ENCODE measurements around the gene SLC2A1. TPM values are rescaled to one million over a fixed set of nuclear protein-coding genes. Genes with fewer than 3 reads are reported as not detected.
A peak's percentile ranks its signal among the peaks of the same experiment; 100 is the strongest.

Gene SLC2A1
- 10 to 100 TPM; 29.5 to 78.9 (median 42.1) TPM for total RNA-seq

DNA sequence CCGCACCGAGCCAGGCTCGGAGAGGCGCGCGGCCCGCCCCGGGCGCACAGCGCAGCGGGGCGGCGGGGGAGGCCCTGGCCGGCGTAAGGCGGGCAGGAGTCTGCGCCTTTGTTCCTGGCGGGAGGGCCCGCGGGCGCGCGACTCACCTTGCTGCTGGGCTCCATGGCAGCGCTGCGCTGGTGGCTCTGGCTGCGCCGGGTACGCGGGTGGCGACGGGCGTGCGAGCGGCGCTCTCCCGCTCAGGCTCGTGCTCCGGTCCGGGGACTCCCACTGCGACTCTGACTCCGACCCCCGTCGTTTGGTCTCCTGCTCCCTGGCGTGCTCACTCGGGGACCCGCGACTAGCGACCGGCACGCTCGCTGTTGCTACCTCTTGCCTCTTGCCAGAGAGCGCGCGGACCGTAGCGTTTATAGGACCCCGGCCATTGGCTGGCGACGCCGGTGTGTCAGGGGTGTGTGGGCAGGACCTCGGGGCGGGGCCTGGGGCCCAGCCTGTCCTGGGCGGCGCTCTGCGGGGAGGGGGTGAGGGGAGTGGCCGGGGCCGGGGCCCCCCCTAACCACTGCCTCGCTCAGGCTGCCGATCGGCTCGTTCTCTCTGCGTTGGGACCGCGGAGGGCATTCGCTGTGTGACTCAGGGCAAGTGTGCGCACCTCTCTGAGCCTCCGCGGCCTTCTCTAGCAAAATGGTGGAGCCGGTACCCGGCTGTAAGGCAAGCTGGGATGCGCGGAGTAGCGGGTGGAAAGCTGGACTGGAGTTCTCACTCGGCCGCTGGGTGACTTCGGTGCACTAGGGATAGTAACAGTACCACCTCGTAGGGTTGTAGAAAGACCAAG, at the start of gene SLC2A1:
SLC2A1 (minus strand) TSS at position 381 of the 832 bp plus-strand sequence; CDS start at position 164, 217 bp downstream.
- H3K4me1 ChIP-seq, result peaks cover 3 to 7% of the 10 kb centered on the region in 2 donors
- intact Hi-C loops (cut with DNase I; ENCODE audit: low total_unique reads), result no loop called here
- H3K4me3 ChIP-seq, result peak within 1 kb of the TSS; percentile 66 to 93 (median 84)
- TF ChIP-seq POLR2AphosphoS5 (IDR thresholded peaks at IDR 0.05) (peak; percentile 56 to 88 (median 72)), POLR2A (IDR thresholded peaks at IDR 0.05) (peak; percentile 60)
- TF ChIP-seq, protein P1, sequence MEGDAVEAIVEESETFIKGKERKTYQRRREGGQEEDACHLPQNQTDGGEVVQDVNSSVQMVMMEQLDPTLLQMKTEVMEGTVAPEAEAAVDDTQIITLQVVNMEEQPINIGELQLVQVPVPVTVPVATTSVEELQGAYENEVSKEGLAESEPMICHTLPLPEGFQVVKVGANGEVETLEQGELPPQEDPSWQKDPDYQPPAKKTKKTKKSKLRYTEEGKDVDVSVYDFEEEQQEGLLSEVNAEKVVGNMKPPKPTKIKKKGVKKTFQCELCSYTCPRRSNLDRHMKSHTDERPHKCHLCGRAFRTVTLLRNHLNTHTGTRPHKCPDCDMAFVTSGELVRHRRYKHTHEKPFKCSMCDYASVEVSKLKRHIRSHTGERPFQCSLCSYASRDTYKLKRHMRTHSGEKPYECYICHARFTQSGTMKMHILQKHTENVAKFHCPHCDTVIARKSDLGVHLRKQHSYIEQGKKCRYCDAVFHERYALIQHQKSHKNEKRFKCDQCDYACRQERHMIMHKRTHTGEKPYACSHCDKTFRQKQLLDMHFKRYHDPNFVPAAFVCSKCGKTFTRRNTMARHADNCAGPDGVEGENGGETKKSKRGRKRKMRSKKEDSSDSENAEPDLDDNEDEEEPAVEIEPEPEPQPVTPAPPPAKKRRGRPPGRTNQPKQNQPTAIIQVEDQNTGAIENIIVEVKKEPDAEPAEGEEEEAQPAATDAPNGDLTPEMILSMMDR (IDR thresholded peaks at IDR 0.05), result peak in 1 of 3 donors; percentile 18
- no peaks in the 10 kb centered on the region for H3K9me3 ChIP-seq
- no peaks in the 10 kb centered on the region for H3K36me3 ChIP-seq
- no peaks in the 10 kb centered on the region for H3K27me3 ChIP-seq
- peak within 1 kb of the TSS; percentile 93 to 94 for H3K27ac ChIP-seq
- peak; percentile 86 to 90 for DNase-seq (ENCODE audit: low spot score in 2 of 2)

DNA sequence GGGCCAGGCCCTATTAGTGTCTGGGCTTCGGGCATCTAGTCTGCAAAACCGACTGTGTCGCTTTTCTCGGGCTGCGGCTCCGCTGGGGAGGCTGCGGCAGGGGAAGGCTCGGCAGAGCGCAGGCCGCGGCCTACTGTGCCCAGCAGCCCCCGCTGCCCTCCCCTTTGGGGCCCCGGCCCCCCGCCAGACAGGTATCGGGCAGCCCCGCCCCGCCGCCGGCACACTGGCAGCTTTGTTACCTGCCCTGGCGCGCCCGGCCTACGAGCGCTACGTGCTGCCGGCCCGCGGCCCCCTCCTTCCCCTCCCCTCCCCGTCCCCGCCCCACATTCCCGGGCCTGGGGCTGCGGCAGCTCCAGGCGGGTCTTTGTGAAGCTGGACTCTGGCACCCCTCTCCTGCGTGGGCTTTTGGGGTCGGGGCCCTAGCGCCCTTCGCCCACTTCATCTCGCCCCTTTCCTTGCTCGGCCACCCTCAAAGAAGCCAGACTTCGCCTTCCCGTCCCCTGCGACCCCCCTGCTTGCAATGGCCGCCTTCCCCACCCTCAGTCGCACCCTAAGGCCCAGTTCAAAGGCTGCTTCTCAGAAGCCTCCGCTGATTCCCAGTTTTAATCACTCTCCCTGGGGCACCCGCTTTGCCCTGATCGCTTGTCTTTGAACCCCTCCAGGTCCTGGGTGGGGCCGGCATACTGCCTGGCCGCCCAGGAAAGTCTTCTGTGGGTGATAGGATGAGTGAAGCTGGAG, 48.9 kb upstream of the SLC2A1 start:
- Histone ChIP-seq H3K4me3 (peak overlapping the region in 2 of 3 donors; percentile 37 to 58), H3K9me3 (no peaks in the 10 kb centered on the region), H3K36me3 (no peaks in the 10 kb centered on the region), H3K27ac (peak overlapping the region; percentile 54 to 84), H3K27me3 (no peaks in the 10 kb centered on the region), H3K4me1 (no peaks in the 10 kb centered on the region)
- peak in 1 of 2 donors; percentile 61 for DNase-seq (ENCODE audit: low spot score in 2 of 2)
- intact Hi-C loops (cut with DNase I; ENCODE audit: low total_unique reads), result no loop called here
- TF ChIP-seq POLR2A (IDR thresholded peaks at IDR 0.05), result no peak

DNA sequence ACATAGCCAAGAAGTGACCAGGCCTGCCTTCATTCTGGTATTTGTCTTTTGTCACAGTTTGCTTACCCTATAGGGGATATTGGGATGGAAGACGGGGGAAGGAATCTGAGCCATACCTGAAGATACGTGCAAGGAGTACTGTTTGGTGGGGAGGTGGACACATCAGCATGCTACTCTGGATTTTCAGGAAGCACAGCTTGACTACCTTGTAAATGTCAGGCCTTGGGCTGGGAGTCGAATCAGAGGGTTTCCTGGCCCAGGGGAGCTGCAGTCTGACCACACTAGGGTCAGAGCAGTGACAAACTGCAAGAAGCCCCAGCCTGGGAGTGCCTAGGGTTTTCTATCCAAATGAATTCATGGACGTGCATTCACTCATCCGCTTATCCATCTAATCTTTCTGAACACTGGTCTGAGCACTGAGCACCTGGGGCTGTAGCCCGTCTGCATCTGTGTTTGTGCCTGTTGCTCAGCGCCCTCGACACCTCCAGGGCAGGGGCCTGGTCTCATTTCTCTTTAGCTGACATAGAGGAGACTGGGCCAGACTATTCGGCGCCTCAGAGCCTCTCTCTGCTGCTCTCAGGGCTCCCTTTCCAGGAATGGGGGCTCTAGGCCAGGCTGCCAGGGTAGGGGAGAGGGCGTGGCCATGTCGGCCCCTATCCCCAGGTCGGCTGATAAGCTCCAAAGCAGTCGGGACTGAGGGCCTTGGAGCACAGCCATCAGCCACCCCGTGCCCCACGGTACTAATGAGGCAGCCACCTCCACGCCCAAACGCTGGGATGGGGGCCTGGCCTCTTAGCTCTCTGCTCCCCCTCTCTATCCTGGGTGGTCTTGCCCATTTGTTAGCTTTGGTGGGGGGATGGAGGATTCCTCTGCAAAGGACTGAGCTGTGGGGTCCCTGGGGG, 47.0 kb upstream of the SLC2A1 start:
- intact Hi-C loops (cut with DNase I; ENCODE audit: low total_unique reads), result no loop called here
- Histone ChIP-seq H3K27me3 (no peaks in the 10 kb centered on the region), H3K4me3 (no peak overlapping the region)

DNA sequence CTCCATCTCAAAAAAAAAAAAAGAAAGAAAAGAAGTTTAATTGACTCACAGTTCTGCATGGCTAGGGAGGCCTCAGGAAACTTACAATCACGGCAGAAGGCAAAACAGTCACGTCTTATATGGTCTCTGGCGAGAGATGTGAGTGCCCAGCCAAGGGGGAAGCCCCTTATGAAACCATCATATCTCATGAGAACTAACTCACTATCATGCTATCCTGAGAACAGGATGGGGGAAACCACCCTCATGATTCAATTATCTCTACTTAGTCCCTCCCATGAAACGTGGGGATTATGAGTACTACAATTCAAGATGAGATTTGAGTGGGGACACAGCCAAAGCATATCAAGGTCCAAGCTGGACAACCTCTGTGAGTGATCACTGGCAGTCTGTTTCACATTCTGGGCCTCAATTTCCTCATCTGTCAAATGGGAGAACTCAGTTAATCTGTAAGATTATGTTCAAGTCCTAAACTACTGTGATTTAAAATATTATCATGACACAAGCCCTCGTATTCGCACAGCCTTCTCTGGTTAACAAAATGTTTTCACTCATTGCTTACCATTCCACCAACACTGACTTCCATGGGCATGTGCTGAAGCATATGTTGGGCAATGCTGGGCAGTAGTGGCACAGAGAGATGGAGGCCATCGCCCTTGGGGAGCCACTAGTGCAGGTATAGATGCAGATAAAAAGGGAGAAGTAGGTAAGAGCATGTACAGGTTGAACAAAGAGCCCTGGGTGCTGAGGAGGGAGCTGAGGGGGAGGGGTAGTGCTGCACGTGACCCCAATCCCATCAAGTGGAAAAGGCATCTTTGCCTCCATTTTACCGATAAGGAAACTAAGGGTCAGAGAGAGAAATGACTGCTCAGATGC, 46.2 kb upstream of the SLC2A1 start:
- Histone ChIP-seq H3K36me3 (no peaks in the 10 kb centered on the region), H3K27ac (no peak overlapping the region), H3K4me3 (no peak overlapping the region), H3K27me3 (no peaks in the 10 kb centered on the region), H3K4me1 (no peaks in the 10 kb centered on the region), H3K9me3 (no peaks in the 10 kb centered on the region)
- no peak for DNase-seq (ENCODE audit: low spot score in 2 of 2)
- TF ChIP-seq, protein P1 (IDR thresholded peaks at IDR 0.05), result no peak
- intact Hi-C loops (cut with DNase I; ENCODE audit: low total_unique reads), result no loop called here

More for the DNA sequence above, 47.0 kb upstream of the SLC2A1 start:
- H3K27ac ChIP-seq, result no peak overlapping the region
- no peaks in the 10 kb centered on the region for H3K4me1 ChIP-seq
- H3K36me3 ChIP-seq, result no peaks in the 10 kb centered on the region
- DNase-seq (ENCODE audit: low spot score in 2 of 2), result no peak
- no peak for TF ChIP-seq POLR2A (IDR thresholded peaks at IDR 0.05)
- TF ChIP-seq POLR2AphosphoS5 (IDR thresholded peaks at IDR 0.05), result no peak
- TF ChIP-seq, protein P1 (IDR thresholded peaks at IDR 0.05), result no peak
- H3K9me3 ChIP-seq, result no peaks in the 10 kb centered on the region
